ENCODE results near the gene ACSS2. TPM values are rescaled to one million over a fixed set of nuclear protein-coding genes. Genes with fewer than 3 reads are reported as not detected.

The ACSS2 gene
- 218 TPM for total RNA-seq

- peak; percentile 99 for DNase-seq
These were observed at the start of gene ACSS2 for GRCh38 chr20:34876406-34877282. Gene ACSS2, plus strand, starts transcription at chr20:34876612. Its CDS starts 34 bp downstream, at chr20:34876646.

- no peak for DNase-seq
These were observed 47.2 kb upstream of the ACSS2 start for GRCh38 chr20:34829191-34829590.

- DNase-seq: no peak
These were observed 44.5 kb upstream of the ACSS2 start for GRCh38 chr20:34831936-34832335.

- DNase-seq: no peak
These were observed 41.9 kb upstream of the ACSS2 start for GRCh38 chr20:34834459-34834893.

GRCh38 chr20:34842143-34842542, 34.3 kb upstream of the ACSS2 start:
- no peak for DNase-seq

GRCh38 chr20:34843421-34843820, 33.0 kb upstream of the ACSS2 start:
- DNase-seq: no peak

GRCh38 chr20:34848597-34848996, 27.8 kb upstream of the ACSS2 start:
- DNase-seq: no peak

GRCh38 chr20:34849778-34850177, 26.6 kb upstream of the ACSS2 start:
- no peak for DNase-seq

GRCh38 chr20:34850969-34851368, 25.4 kb upstream of the ACSS2 start:
- no peak for DNase-seq

- DNase-seq: no peak
These were observed 24.1 kb upstream of the ACSS2 start for GRCh38 chr20:34852298-34852697.

- no peak for DNase-seq
These were observed 17.0 kb upstream of the ACSS2 start for GRCh38 chr20:34859367-34859766.

GRCh38 chr20:34859826-34860545, 16.4 kb upstream of the ACSS2 start:
- no peak for DNase-seq

- DNase-seq: no peak
These were observed 14.9 kb upstream of the ACSS2 start for GRCh38 chr20:34861386-34862084.

- DNase-seq: no peak
These were observed 13.7 kb upstream of the ACSS2 start for GRCh38 chr20:34862724-34863123.

- no peak for DNase-seq
These were observed 12.9 kb upstream of the ACSS2 start for GRCh38 chr20:34863421-34863965.

- DNase-seq: no peak
These were observed 12.2 kb upstream of the ACSS2 start for GRCh38 chr20:34864216-34864615.

- no peak for DNase-seq
These were observed 5.0 kb upstream of the ACSS2 start for GRCh38 chr20:34871320-34871926.

GRCh38 chr20:34871966-34872621, 4.3 kb upstream of the ACSS2 start:
- DNase-seq: no peak

- peak; percentile 34 for DNase-seq
These were observed 3.7 kb upstream of the ACSS2 start, which contains the start of gene GGT7 for GRCh38 chr20:34872622-34873224. Gene GGT7, minus strand, starts transcription at chr20:34872856. Its CDS starts 41 bp downstream, at chr20:34872815.

- DNase-seq: no peak
These were observed 2.8 kb upstream of the ACSS2 start for GRCh38 chr20:34873583-34874093.
